GM23338 (cell line): Measurements from ENCODE around the gene FSIP1. TPM values are rescaled to one million over a fixed set of nuclear protein-coding genes. Genes with fewer than 3 reads are reported as not detected.

Source experiments
- ATAC-seq: fragments of 200-7000 bp; cut with Tn5 transposase; 3 replicates; pipeline ENCODE4 v1.9.1; 2020
- DNase-seq: peaks from one replicate; pipeline ENCODE4 v3.0.0-alpha.2; 2015; ENCODE audit warnings: low spot score
- H2AFZ ChIP-seq: fragments of 200-600 bp; sonication (generic); 2 replicates; pipeline ENCODE4 v1.8.0; 2016; ENCODE audit warnings: antibody characterized with exemption, mild to moderate bottlenecking, moderate library complexity
- H3F3A ChIP-seq: fragments of 200-600 bp; sonication (generic); replicated peaks from 2 replicates; pipeline ENCODE4 v1.8.0; 2017; ENCODE audit warnings: antibody characterized with exemption, mixed run types, low read depth
- H3K27ac ChIP-seq: fragments of 200-600 bp; sonication (generic); 2 replicates; pipeline ENCODE4 v1.6.1; 2016; ENCODE audit warnings: low read depth
- H3K27me3 ChIP-seq: fragments of 200-600 bp; sonication (generic); 2 replicates; pipeline ENCODE4 v1.8.0; 2016; ENCODE audit warnings: mild to moderate bottlenecking, mixed run types, moderate library complexity; ENCODE audit not compliant: insufficient read depth
- H3K36me3 ChIP-seq: fragments of 200-600 bp; sonication (generic); 2 replicates; pipeline ENCODE4 v1.8.0; 2016; ENCODE audit warnings: mild to moderate bottlenecking; ENCODE audit not compliant: insufficient read depth
- H3K4me1 ChIP-seq: fragments of 200-600 bp; sonication (generic); 2 replicates; pipeline ENCODE4 v1.8.0; 2016; ENCODE audit warnings: mild to moderate bottlenecking, moderate library complexity; ENCODE audit not compliant: insufficient read depth
- H3K4me2 ChIP-seq: fragments of 200-600 bp; sonication (generic); 2 replicates; pipeline ENCODE4 v1.7.1; 2017; ENCODE audit warnings: mixed run types
- H3K4me3 ChIP-seq: fragments of 200-600 bp; sonication (generic); 2 replicates; pipeline ENCODE4 v1.6.1; 2016; ENCODE audit warnings: mixed run types
- H3K79me2 ChIP-seq: fragments of 200-600 bp; sonication (generic); replicated peaks from 2 replicates; pipeline ENCODE4 v1.8.0; 2017; ENCODE audit warnings: mild to moderate bottlenecking; ENCODE audit not compliant: insufficient read depth
- H3K9me2 ChIP-seq: fragments of 200-600 bp; sonication (generic); 2 replicates; pipeline ENCODE4 v1.8.0; 2017; ENCODE audit not compliant: insufficient read depth
- H4K20me1 ChIP-seq: fragments of 200-600 bp; sonication (generic); replicated peaks from 2 replicates; pipeline ENCODE4 v1.8.0; 2017; ENCODE audit warnings: mild to moderate bottlenecking; ENCODE audit not compliant: insufficient read depth
- H3K27ac Mint-ChIP-seq: 2 replicates; pipeline ENCODE4 v1.8.0; 2020; ENCODE audit warnings: inconsistent platforms, mild to moderate bottlenecking, moderate library complexity, mixed read lengths
- H3K27me3 Mint-ChIP-seq: 3 replicates; pipeline ENCODE4 v1.8.0; 2022; ENCODE audit warnings: low read depth, mild to moderate bottlenecking, moderate library complexity, mixed read lengths, inconsistent platforms; ENCODE audit not compliant: insufficient read depth, poor library complexity
- H3K36me3 Mint-ChIP-seq: 3 replicates; pipeline ENCODE4 v1.8.0; 2021; ENCODE audit warnings: low read depth, mild to moderate bottlenecking, inconsistent platforms, moderate library complexity, mixed read lengths
- H3K4me1 Mint-ChIP-seq: 3 replicates; pipeline ENCODE4 v1.8.0; 2020; ENCODE audit warnings: mild to moderate bottlenecking, inconsistent platforms, mixed read lengths
- H3K4me3 Mint-ChIP-seq: 3 replicates; pipeline ENCODE4 v1.8.0; 2021; ENCODE audit warnings: moderate library complexity, mild to moderate bottlenecking, inconsistent platforms, mixed read lengths
- H3K9me3 Mint-ChIP-seq: 3 replicates; pipeline ENCODE4 v1.8.0; 2020; ENCODE audit warnings: moderate library complexity, mild to moderate bottlenecking, inconsistent platforms, mixed read lengths
- CTCF ChIP-seq, 2 experiments: fragments of 200-600 bp in 1 of 2; sonication (generic) in 1 of 2; conservative IDR thresholded peaks; 2 replicates each; pipeline versions ENCODE4 v1.5.1 to v1.6.1; 2016 to 2017; ENCODE audit warnings: antibody characterized with exemption in 2 of 2, low read depth in 2 of 2, mild to moderate bottlenecking in 2 of 2, moderate library complexity in 1 of 2
- ETS1 ChIP-seq: IDR thresholded peaks from 2 replicates; pipeline ENCODE4 v1.6.1; 2016; ENCODE audit warnings: antibody characterized with exemption
- EZH2 ChIP-seq: fragments of 200-600 bp; sonication (generic); IDR thresholded peaks from one replicate; pipeline ENCODE4 v1.8.0; 2017; ENCODE audit warnings: antibody characterized with exemption, mild to moderate bottlenecking, low read depth; ENCODE audit not compliant: unreplicated experiment
- EZH2phosphoT487 ChIP-seq: fragments of 200-600 bp; sonication (generic); IDR thresholded peaks from one replicate; pipeline ENCODE4 v1.8.1; 2018; ENCODE audit warnings: antibody characterized with exemption; ENCODE audit not compliant: unreplicated experiment
- JUNB ChIP-seq: IDR thresholded peaks from one replicate; pipeline ENCODE4 v1.6.1; 2016; ENCODE audit warnings: antibody characterized with exemption; ENCODE audit not compliant: unreplicated experiment
- NANOG ChIP-seq: IDR thresholded peaks from 2 replicates; pipeline ENCODE4 v1.6.1; 2016; ENCODE audit warnings: antibody characterized with exemption, borderline replicate concordance
- POLR2AphosphoS5 ChIP-seq: IDR thresholded peaks from 2 replicates; pipeline ENCODE4 v1.6.1; 2016; ENCODE audit warnings: antibody characterized with exemption, low read depth
- REST ChIP-seq: IDR thresholded peaks from one replicate; pipeline ENCODE4 v1.6.1; 2018; ENCODE audit warnings: antibody characterized with exemption; ENCODE audit not compliant: unreplicated experiment
- STAT1 ChIP-seq: IDR thresholded peaks from one replicate; pipeline ENCODE4 v1.6.1; 2016; ENCODE audit warnings: antibody characterized with exemption; ENCODE audit not compliant: unreplicated experiment
- ZNF114 ChIP-seq: fragments of 250-450 bp; sonication (Bioruptor Pico); IDR thresholded peaks from 2 replicates; pipeline ENCODE4 v1.5.0; 2020; ENCODE audit warnings: mild to moderate bottlenecking, moderate library complexity
- polyA plus RNA-seq: library from polyadenylated mRNA; unstranded; fragments of >200 nt; fragmentation: Nextera tagmentation; extraction: Ambion mirVana; gene quantifications from 2 replicates; pipeline ENCODE4 v1.2.1, GENCODE V29; 2016
- total RNA-seq: library from RNA; depleted of rRNA; stranded (reverse); fragments of >200 nt; shearing (Covaris generic); gene quantifications from 2 replicates; pipeline ENCODE4 v1.2.3, GENCODE V29; 2014

The FSIP1 gene
- total and polyA plus RNA-seq, 2 experiments from 2014 or later, result 0.92 to 2.1 TPM

GRCh38 chr15:39623529-39623931 lies 159.1 kb downstream of the FSIP1 start (continued):
- no peak for TF ChIP-seq CTCF (conservative IDR thresholded peaks at IDR 0.05; ENCODE audit: low read depth in 2 of 2)

- Histone ChIP-seq H3K27ac (no peak overlapping the region), H3K36me3 (no peaks in the 10 kb centered on the region), H3K79me2 (no peaks in the 10 kb centered on the region), H3K9me2 (0 out of 2 replicates have a peak, but pooled peaks cover 5% of the 10 kb centered on the region), H3K4me2 (no peak overlapping the region), H2AFZ (no peak overlapping the region), H3F3A (no peaks in the 10 kb centered on the region), H3K4me3 (no peak overlapping the region), H3K4me1 (no peaks in the 10 kb centered on the region), H4K20me1 (no peaks in the 10 kb centered on the region), H3K27me3 (no peaks in the 10 kb centered on the region)
- Mint-ChIP-seq H3K4me1 (no peaks in the 10 kb centered on the region), H3K27ac (no peak overlapping the region), H3K4me3 (no peak overlapping the region), H3K9me3 (no peaks in the 10 kb centered on the region), H3K27me3 (peaks cover 5% of the 10 kb centered on the region), H3K36me3 (no peaks in the 10 kb centered on the region)
- ATAC-seq (no peak), DNase-seq (no peak)
- TF ChIP-seq JUNB, result no peak
- no peak for TF ChIP-seq NANOG
- TF ChIP-seq ZNF114, result no peak
- TF ChIP-seq ETS1, result no peak
- TF ChIP-seq POLR2AphosphoS5, result no peak
- TF ChIP-seq REST, result no peak
- TF ChIP-seq STAT1, result no peak
- TF ChIP-seq CTCF (conservative IDR thresholded peaks at IDR 0.05; ENCODE audit: low read depth in 2 of 2), result no peak
- no peak for TF ChIP-seq EZH2
- TF ChIP-seq EZH2phosphoT487, result no peak
Observed at GRCh38 chr15:39622660-39623516, 159.8 kb downstream of the FSIP1 start.
